SU-DHL-6 (cell line): ENCODE measurements around the gene FLNB.

ENCODE experiments used
- H2AFZ ChIP-seq: fragments of 200-600 bp; sonication (generic); 2 replicates; pipeline ENCODE4 v1.6.1; 2014; ENCODE audit warnings: low read depth, mild to moderate bottlenecking, moderate library complexity, mixed read lengths, antibody characterized with exemption, low read length; ENCODE audit not compliant: severe bottlenecking
- H3F3A ChIP-seq: fragments of 200-600 bp; shearing (Covaris generic); 2 replicates; pipeline ENCODE4 v1.6.0; 2016; ENCODE audit warnings: antibody characterized with exemption, mild to moderate bottlenecking; ENCODE audit not compliant: insufficient read depth
- H3K27ac ChIP-seq: fragments of 200-600 bp; sonication (generic); 2 replicates; pipeline ENCODE4 v1.5.1; 2016; ENCODE audit warnings: low read depth, mild to moderate bottlenecking, low read length, moderate library complexity, mixed read lengths
- H3K27me3 ChIP-seq: fragments of 200-600 bp; sonication (generic), shearing (Covaris generic); 2 replicates; pipeline ENCODE4 v1.6.0; 2014; ENCODE audit warnings: mild to moderate bottlenecking, low read length
- H3K36me3 ChIP-seq: fragments of 200-600 bp; sonication (generic); 2 replicates; pipeline ENCODE4 v1.6.1; 2014; ENCODE audit warnings: mild to moderate bottlenecking, low read length, mixed read lengths
- H3K4me2 ChIP-seq: fragments of 300-600, 200-600 bp; shearing (Covaris generic), sonication (generic); 2 replicates; pipeline ENCODE4 v1.6.0; 2014; ENCODE audit warnings: low read length, low read depth, mild to moderate bottlenecking; ENCODE audit not compliant: poor library complexity, severe bottlenecking
- H3K4me3 ChIP-seq: fragments of 200-600 bp; sonication (generic); 2 replicates; pipeline ENCODE4 v1.5.1; 2014; ENCODE audit warnings: antibody characterized with exemption, low read length, mild to moderate bottlenecking, mixed read lengths; ENCODE audit not compliant: insufficient read depth, poor library complexity, severe bottlenecking
- H3K79me2 ChIP-seq: fragments of 200-600 bp; sonication (generic); 2 replicates; pipeline ENCODE4 v1.6.1; 2014; ENCODE audit warnings: mild to moderate bottlenecking, low read length, moderate library complexity; ENCODE audit not compliant: insufficient read depth
- H3K9ac ChIP-seq: fragments of 200-600 bp; sonication (generic); 2 replicates; pipeline ENCODE4 v1.7.0; 2014; ENCODE audit warnings: mild to moderate bottlenecking, low read length
- H3K9me2 ChIP-seq: fragments of 200-600 bp; sonication (generic); replicated peaks from 2 replicates; pipeline ENCODE4 v1.6.1; 2014; ENCODE audit warnings: low read length; ENCODE audit not compliant: insufficient read depth
- H3K9me3 ChIP-seq: fragments of 200-600 bp; sonication (generic); 2 replicates; pipeline ENCODE4 v1.6.1; 2014; ENCODE audit warnings: low read length, mixed read lengths; ENCODE audit not compliant: insufficient read depth
- H4K20me1 ChIP-seq: fragments of 200-600 bp; sonication (generic); 2 replicates; pipeline ENCODE4 v1.6.1; 2014; ENCODE audit warnings: low read depth, mild to moderate bottlenecking, antibody characterized with exemption, low read length, moderate library complexity, mixed read lengths
- CTCF ChIP-seq: fragments of 200-600 bp; sonication (generic); IDR thresholded peaks from one replicate; pipeline ENCODE4 v1.5.1; 2017; ENCODE audit warnings: antibody characterized with exemption, mild to moderate bottlenecking, low read length, moderate library complexity; ENCODE audit not compliant: insufficient read depth, poor library complexity, severe bottlenecking
- EZH2phosphoT487 ChIP-seq: fragments of 200-600 bp; sonication (generic), shearing (Covaris generic); conservative IDR thresholded peaks from 2 replicates; pipeline ENCODE4 v1.6.1; 2018; ENCODE audit warnings: mild to moderate bottlenecking, antibody characterized with exemption, low read length, moderate library complexity, mixed read lengths

FLNB gene

GRCh38 chr3:58122936-58123700, 114.9 kb downstream of the FLNB start:
- H3K36me3 ChIP-seq, result no peaks in the 10 kb centered on the region
- no peaks in the 10 kb centered on the region for H3F3A ChIP-seq
- H3K27ac ChIP-seq, result no peak overlapping the region
- H3K9ac ChIP-seq, result no peak overlapping the region
- no peaks in the 10 kb centered on the region for H3K9me3 ChIP-seq
- H3K27me3 ChIP-seq, result no peaks in the 10 kb centered on the region
- TF ChIP-seq CTCF (no peak), EZH2phosphoT487 (no peak)
- H3K79me2 ChIP-seq, result no peaks in the 10 kb centered on the region
- H4K20me1 ChIP-seq, result no peaks in the 10 kb centered on the region
- H3K4me2 ChIP-seq, result no peak overlapping the region
- no peaks in the 10 kb centered on the region for H3K9me2 ChIP-seq
- no peak overlapping the region for H3K4me3 ChIP-seq
- no peak overlapping the region for H2AFZ ChIP-seq

GRCh38 chr3:58124387-58124786, 116.2 kb downstream of the FLNB start:
- Histone ChIP-seq H4K20me1 (no peaks in the 10 kb centered on the region), H3K4me2 (no peak overlapping the region), H3K9me3 (no peaks in the 10 kb centered on the region), H3K36me3 (no peaks in the 10 kb centered on the region), H3K79me2 (no peaks in the 10 kb centered on the region), H3K4me3 (no peak overlapping the region), H3K9me2 (no peaks in the 10 kb centered on the region), H3K9ac (no peak overlapping the region), H3K27me3 (no peaks in the 10 kb centered on the region), H3F3A (no peaks in the 10 kb centered on the region), H2AFZ (no peak overlapping the region), H3K27ac (no peak overlapping the region)
- no peak for TF ChIP-seq EZH2phosphoT487
- TF ChIP-seq CTCF, result no peak

GRCh38 chr3:58129041-58129770, 121.0 kb downstream of the FLNB start:
- Histone ChIP-seq H3K27ac (no peak overlapping the region), H3K4me2 (no peak overlapping the region), H2AFZ (no peak overlapping the region), H3K9ac (no peak overlapping the region), H3F3A (no peaks in the 10 kb centered on the region), H4K20me1 (no peaks in the 10 kb centered on the region), H3K9me3 (no peaks in the 10 kb centered on the region), H3K4me3 (no peak overlapping the region), H3K27me3 (no peaks in the 10 kb centered on the region), H3K9me2 (no peaks in the 10 kb centered on the region), H3K79me2 (no peaks in the 10 kb centered on the region), H3K36me3 (no peaks in the 10 kb centered on the region)
- TF ChIP-seq CTCF (no peak), EZH2phosphoT487 (no peak)
